HepG2 (cell line): Measurements from ENCODE around the gene SAP25. TPM values are rescaled to one million over a fixed set of nuclear protein-coding genes. Genes with fewer than 3 reads are reported as not detected.

ENCODE experiments used
- ATAD3A ChIP-seq: sonication (generic); formaldehyde crosslinking; IDR thresholded peaks from 2 replicates; pipeline ENCODE4 v1.4.0; 2020; ENCODE audit warnings: missing genetic modification reagents
- FOSL1 ChIP-seq: sonication (generic); formaldehyde crosslinking; IDR thresholded peaks from 2 replicates; pipeline ENCODE4 v1.9.0; 2021; ENCODE audit warnings: missing genetic modification reagents, borderline replicate concordance
- HOXA3 ChIP-seq: sonication (generic); formaldehyde crosslinking; IDR thresholded peaks from 2 replicates; pipeline ENCODE4 v1.5.0; 2020; ENCODE audit warnings: missing genetic modification reagents
- IKZF1 ChIP-seq: fragments of 450-650 bp; IDR thresholded peaks from 2 replicates; pipeline ENCODE4 v1.7.1; 2016
- ISL2 ChIP-seq: sonication (generic); formaldehyde crosslinking; IDR thresholded peaks from 2 replicates; pipeline ENCODE4 v1.5.0; 2020; ENCODE audit warnings: missing genetic modification reagents
- JDP2 ChIP-seq: sonication (generic); formaldehyde crosslinking; IDR thresholded peaks from 2 replicates; pipeline ENCODE4 v1.8.1; 2022; ENCODE audit warnings: missing genetic modification reagents, borderline replicate concordance
- KDM5B ChIP-seq: sonication (generic); formaldehyde crosslinking; IDR thresholded peaks from 2 replicates; pipeline ENCODE4 v1.4.0; 2020; ENCODE audit warnings: missing genetic modification reagents, mild to moderate bottlenecking, borderline replicate concordance
- KLF16 ChIP-seq, 2 experiments: sonication (generic) in 1 of 2; formaldehyde crosslinking in 1 of 2; IDR thresholded peaks; 2 replicates each; pipeline versions ENCODE4 v1.6.1 to v1.8.0; 2016 to 2023; ENCODE audit warnings: missing genetic modification reagents in 2 of 2, missing compliant biosample characterization in 1 of 2
- MIXL1 ChIP-seq: IDR thresholded peaks from 2 replicates; pipeline ENCODE4 v1.6.1; 2016
- POLR2G ChIP-seq: fragments of 200-400 bp; formaldehyde crosslinking; IDR thresholded peaks from 2 replicates; pipeline ENCODE4 v1.6.1; 2018; ENCODE audit warnings: mild to moderate bottlenecking, low read depth, low read length, moderate library complexity
- RFX5 ChIP-seq: IDR thresholded peaks from 2 replicates; pipeline ENCODE4 v1.6.1; 2011; ENCODE audit warnings: low read depth, low read length, improper control_type of control experiment
- SAP130 ChIP-seq: IDR thresholded peaks from 2 replicates; pipeline ENCODE4 v1.6.1; 2016; ENCODE audit warnings: low read depth
- ZBTB20 ChIP-seq: sonication (generic); formaldehyde crosslinking; IDR thresholded peaks from 2 replicates; pipeline ENCODE4 v1.8.1; 2023; ENCODE audit warnings: missing genetic modification reagents, low read depth, mild to moderate bottlenecking, borderline replicate concordance
- ZC3H4 ChIP-seq: sonication (generic); formaldehyde crosslinking; IDR thresholded peaks from 2 replicates; pipeline ENCODE4 v1.4.0; 2020; ENCODE audit warnings: missing genetic modification reagents, borderline replicate concordance
- ZNF124 ChIP-seq: sonication (generic); formaldehyde crosslinking; IDR thresholded peaks from 2 replicates; pipeline ENCODE4 v1.4.0; 2020; ENCODE audit warnings: missing genetic modification reagents
- ZNF296 ChIP-seq: sonication (generic); formaldehyde crosslinking; conservative IDR thresholded peaks from 2 replicates; pipeline ENCODE4 v1.5.0; 2020; ENCODE audit warnings: mild to moderate bottlenecking, missing genetic modification reagents
- ZNF331 ChIP-seq: sonication (generic); formaldehyde crosslinking; IDR thresholded peaks from 2 replicates; pipeline ENCODE4 v1.4.0; 2020; ENCODE audit warnings: missing genetic modification reagents
- ZNF367 ChIP-seq: sonication (generic); formaldehyde crosslinking; IDR thresholded peaks from 2 replicates; pipeline ENCODE4 v1.4.0; 2020; ENCODE audit warnings: missing genetic modification reagents, borderline replicate concordance
- ZNF562 ChIP-seq: sonication (generic); formaldehyde crosslinking; IDR thresholded peaks from 2 replicates; pipeline ENCODE4 v1.8.0; 2022; ENCODE audit warnings: missing genetic modification reagents, borderline replicate concordance
- ZNF772 ChIP-seq: sonication (generic); formaldehyde crosslinking; IDR thresholded peaks from 2 replicates; pipeline ENCODE4 v1.5.0; 2020; ENCODE audit warnings: mild to moderate bottlenecking, missing genetic modification reagents
- ZNF792 ChIP-seq: IDR thresholded peaks from 2 replicates; pipeline ENCODE4 v1.6.1; 2016
- polyA plus RNA-seq, 8 experiments: library from polyadenylated mRNA; depleted of rRNA in 3 of 8; stranded (reverse) in 7 of 8; unstranded in 1 of 8; fragments of >200 nt; fragmentation: Illumina TruSeq in 4 of 8; extraction: Trizol in 4 of 8; gene quantifications; 2 replicates each; pipeline versions ENCODE4 v1.2.1 to v1.2.3, GENCODE V29; 2011 to 2016; ENCODE audit warnings: low read depth in 4 of 8, missing spikeins in 1 of 8, mixed read lengths in 1 of 8; ENCODE audit not compliant: insufficient read depth in 1 of 8
- total RNA-seq, 5 experiments: library from RNA; depleted of rRNA; stranded (reverse); fragments of >200 nt; fragmentation: Illumina TruSeq; extraction: Trizol; gene quantifications; 2 replicates each; pipeline ENCODE4 v1.2.3, GENCODE V29; 2016; ENCODE audit warnings: low read depth in 1 of 5
- TF ChIP-seq, protein P1 (sequence below): sonication (generic); formaldehyde crosslinking; conservative IDR thresholded peaks from 2 replicates; pipeline ENCODE4 v1.8.0; 2022; ENCODE audit warnings: mild to moderate bottlenecking, moderate library complexity, missing genetic modification reagents
- TF ChIP-seq, protein P2 (sequence below): IDR thresholded peaks from 2 replicates; pipeline ENCODE4 v1.6.1; 2016; ENCODE audit warnings: mild to moderate bottlenecking, missing biosample characterization, missing genetic modification reagents
- TF ChIP-seq, protein P3 (sequence below): sonication (generic); formaldehyde crosslinking; IDR thresholded peaks from 2 replicates; pipeline ENCODE4 v1.4.0; 2020; ENCODE audit warnings: mild to moderate bottlenecking, missing genetic modification reagents
- TF ChIP-seq, protein P4 (sequence below): sonication (generic); formaldehyde crosslinking; IDR thresholded peaks from 2 replicates; pipeline ENCODE4 v1.5.0; 2020; ENCODE audit warnings: mild to moderate bottlenecking, missing genetic modification reagents

The SAP25 gene
- total and polyA plus RNA-seq, 2 of the 13 experiments (the other 11 are each of a cell fraction or from before 2014, with no cell fraction given): 0.15 to 0.20 TPM

DNA sequence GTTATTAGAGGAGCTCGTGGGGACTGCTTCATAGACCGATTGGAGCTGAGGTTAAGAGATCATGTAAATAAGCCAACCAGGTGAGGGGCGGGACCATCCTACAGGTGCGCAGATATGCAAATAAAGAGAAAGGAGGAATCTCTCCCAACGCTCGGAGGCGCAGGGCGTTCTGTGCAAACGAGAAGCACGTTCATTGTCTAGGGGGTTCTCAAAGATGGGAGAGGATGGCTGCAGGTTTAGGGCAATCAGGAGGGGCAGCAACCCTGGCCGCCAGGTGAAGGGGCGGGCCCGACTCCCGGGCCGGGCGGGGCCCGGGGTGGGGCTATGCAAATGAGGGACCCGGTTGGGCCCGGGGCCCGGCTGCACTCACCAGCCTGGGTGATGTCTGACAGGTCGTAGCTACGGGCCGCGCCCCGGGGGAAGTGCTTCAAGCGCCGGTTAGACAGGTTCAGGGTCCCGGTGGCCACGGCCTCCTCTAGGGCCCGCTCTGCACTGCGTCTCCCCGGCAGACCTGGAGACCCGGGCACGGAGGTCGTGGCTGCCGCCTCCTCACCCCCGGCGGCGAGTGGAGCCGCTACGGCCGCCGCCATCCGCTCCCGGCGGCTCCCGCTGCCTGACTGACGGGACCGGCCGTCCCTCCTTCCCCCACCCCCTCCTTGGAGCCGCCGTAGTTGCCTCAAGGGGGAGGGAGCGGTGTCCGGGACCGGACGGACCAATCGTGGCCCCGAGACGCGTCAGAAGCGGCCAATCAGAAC lies 12.0 kb upstream of the SAP25 start, which contains the start of gene LRCH4 (continued):
- TF ChIP-seq ZNF367 (CRISPR knock-in tag): no peak
- TF ChIP-seq ZNF792: peak; percentile 89
- TF ChIP-seq ATAD3A (CRISPR knock-in tag): no peak
- peak in 1 of 2 experiments; percentile 72; a peak in 2 of 4 replicates for TF ChIP-seq KLF16 (CRISPR knock-in tag; IDR thresholded peaks at IDR 0.05)
- peak; percentile 89; the same call in 1 of the 2 replicates for TF ChIP-seq SAP130 (CRISPR knock-in tag)
- no peak for TF ChIP-seq RFX5
- TF ChIP-seq FOSL1 (CRISPR knock-in tag): no peak
- TF ChIP-seq, protein P1, sequence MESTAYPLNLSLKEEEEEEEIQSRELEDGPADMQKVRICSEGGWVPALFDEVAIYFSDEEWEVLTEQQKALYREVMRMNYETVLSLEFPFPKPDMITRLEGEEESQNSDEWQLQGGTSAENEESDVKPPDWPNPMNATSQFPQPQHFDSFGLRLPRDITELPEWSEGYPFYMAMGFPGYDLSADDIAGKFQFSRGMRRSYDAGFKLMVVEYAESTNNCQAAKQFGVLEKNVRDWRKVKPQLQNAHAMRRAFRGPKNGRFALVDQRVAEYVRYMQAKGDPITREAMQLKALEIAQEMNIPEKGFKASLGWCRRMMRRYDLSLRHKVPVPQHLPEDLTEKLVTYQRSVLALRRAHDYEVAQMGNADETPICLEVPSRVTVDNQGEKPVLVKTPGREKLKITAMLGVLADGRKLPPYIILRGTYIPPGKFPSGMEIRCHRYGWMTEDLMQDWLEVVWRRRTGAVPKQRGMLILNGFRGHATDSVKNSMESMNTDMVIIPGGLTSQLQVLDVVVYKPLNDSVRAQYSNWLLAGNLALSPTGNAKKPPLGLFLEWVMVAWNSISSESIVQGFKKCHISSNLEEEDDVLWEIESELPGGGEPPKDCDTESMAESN (CRISPR knock-in tag): peak; percentile 79; the same call in 1 of the 2 replicates
- peak; percentile 70; the same call in 1 of the 2 replicates for TF ChIP-seq ZNF331 (CRISPR knock-in tag)
- peak; percentile 81; the same call in 1 of the 2 replicates for TF ChIP-seq ZNF772 (CRISPR knock-in tag)
- peak; percentile 60 for TF ChIP-seq KDM5B (CRISPR knock-in tag)
- TF ChIP-seq, protein P2, sequence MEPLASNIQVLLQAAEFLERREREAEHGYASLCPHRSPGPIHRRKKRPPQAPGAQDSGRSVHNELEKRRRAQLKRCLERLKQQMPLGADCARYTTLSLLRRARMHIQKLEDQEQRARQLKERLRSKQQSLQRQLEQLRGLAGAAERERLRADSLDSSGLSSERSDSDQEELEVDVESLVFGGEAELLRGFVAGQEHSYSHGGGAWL (CRISPR knock-in tag): peak; percentile 65; the same call in 1 of the 2 replicates
- peak; percentile 17; the same call in 1 of the 2 replicates for TF ChIP-seq MIXL1
- 0 out of 2 replicates have a peak, but pooled peaks have one; percentile 31 for TF ChIP-seq ZNF124 (CRISPR knock-in tag)
- peak; percentile 96 for TF ChIP-seq POLR2G
- no peak for TF ChIP-seq JDP2 (CRISPR knock-in tag)
- TF ChIP-seq ZNF296 (CRISPR knock-in tag): 0 out of 2 replicates have a peak, but pooled peaks have one; percentile 28
- TF ChIP-seq, protein P3, sequence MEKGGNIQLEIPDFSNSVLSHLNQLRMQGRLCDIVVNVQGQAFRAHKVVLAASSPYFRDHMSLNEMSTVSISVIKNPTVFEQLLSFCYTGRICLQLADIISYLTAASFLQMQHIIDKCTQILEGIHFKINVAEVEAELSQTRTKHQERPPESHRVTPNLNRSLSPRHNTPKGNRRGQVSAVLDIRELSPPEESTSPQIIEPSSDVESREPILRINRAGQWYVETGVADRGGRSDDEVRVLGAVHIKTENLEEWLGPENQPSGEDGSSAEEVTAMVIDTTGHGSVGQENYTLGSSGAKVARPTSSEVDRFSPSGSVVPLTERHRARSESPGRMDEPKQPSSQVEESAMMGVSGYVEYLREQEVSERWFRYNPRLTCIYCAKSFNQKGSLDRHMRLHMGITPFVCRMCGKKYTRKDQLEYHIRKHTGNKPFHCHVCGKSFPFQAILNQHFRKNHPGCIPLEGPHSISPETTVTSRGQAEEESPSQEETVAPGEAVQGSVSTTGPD (CRISPR knock-in tag): no peak
- TF ChIP-seq, protein P4, sequence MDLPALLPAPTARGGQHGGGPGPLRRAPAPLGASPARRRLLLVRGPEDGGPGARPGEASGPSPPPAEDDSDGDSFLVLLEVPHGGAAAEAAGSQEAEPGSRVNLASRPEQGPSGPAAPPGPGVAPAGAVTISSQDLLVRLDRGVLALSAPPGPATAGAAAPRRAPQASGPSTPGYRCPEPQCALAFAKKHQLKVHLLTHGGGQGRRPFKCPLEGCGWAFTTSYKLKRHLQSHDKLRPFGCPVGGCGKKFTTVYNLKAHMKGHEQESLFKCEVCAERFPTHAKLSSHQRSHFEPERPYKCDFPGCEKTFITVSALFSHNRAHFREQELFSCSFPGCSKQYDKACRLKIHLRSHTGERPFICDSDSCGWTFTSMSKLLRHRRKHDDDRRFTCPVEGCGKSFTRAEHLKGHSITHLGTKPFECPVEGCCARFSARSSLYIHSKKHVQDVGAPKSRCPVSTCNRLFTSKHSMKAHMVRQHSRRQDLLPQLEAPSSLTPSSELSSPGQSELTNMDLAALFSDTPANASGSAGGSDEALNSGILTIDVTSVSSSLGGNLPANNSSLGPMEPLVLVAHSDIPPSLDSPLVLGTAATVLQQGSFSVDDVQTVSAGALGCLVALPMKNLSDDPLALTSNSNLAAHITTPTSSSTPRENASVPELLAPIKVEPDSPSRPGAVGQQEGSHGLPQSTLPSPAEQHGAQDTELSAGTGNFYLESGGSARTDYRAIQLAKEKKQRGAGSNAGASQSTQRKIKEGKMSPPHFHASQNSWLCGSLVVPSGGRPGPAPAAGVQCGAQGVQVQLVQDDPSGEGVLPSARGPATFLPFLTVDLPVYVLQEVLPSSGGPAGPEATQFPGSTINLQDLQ (CRISPR knock-in tag): no peak; the same call in 1 of the 2 replicates
- no peak for TF ChIP-seq ZC3H4 (CRISPR knock-in tag)
- TF ChIP-seq ZBTB20 (CRISPR knock-in tag): peak; percentile 20; the same call in 1 of the 2 replicates
- peak; percentile 80 for TF ChIP-seq ISL2 (CRISPR knock-in tag)
- no peak for TF ChIP-seq ZNF562 (CRISPR knock-in tag)
- TF ChIP-seq HOXA3: peak; percentile 62; the same call in 1 of the 2 replicates
- TF ChIP-seq IKZF1: no peak
